Sigmoid colon (tissue), 7 donors: Measurements from ENCODE around the gene IL20RB. TPM values are rescaled to one million over a fixed set of nuclear protein-coding genes. Genes with fewer than 3 reads are reported as not detected.

Source experiments
- DNase-seq: peaks from one replicate; pipeline ENCODE4 v3.0.0-alpha.2; 2019
- H3K27ac ChIP-seq, 4 donors: fragments of 200-600 bp; sonication (generic); one replicate each; pipeline ENCODE4 v1.5.1; 2016 to 2019; ENCODE audit warnings: mild to moderate bottlenecking in 1 of 4
- H3K27me3 ChIP-seq, 3 donors: fragments of 200-600 bp; sonication (generic); one replicate each; pipeline ENCODE4 v1.5.1; 2019; ENCODE audit warnings: mild to moderate bottlenecking in 1 of 3
- H3K36me3 ChIP-seq, 4 donors: fragments of 200-600 bp; sonication (generic); one replicate each; pipeline ENCODE4 v1.5.1; 2016 to 2019
- H3K4me1 ChIP-seq, 4 donors: fragments of 200-600 bp; sonication (generic); one replicate each; pipeline ENCODE4 v1.5.1; 2017 to 2019
- H3K4me3 ChIP-seq, 4 donors: fragments of 200-600 bp; sonication (generic); one replicate each; pipeline ENCODE4 v1.5.1; 2017 to 2019; ENCODE audit warnings: mild to moderate bottlenecking in 2 of 4, moderate library complexity in 1 of 4
- H3K9me3 ChIP-seq, 4 donors: fragments of 200-600 bp in 3 of 4; sonication (generic) in 3 of 4; one replicate each; pipeline versions ENCODE4 v1.5.1 to v1.6.1; 2013 to 2019
- CTCF ChIP-seq, 4 experiments: fragments of 450-650 bp in 3 of 4; fragments of 200-600 bp in 1 of 4; IDR thresholded peaks; one replicate each; pipeline ENCODE4 v1.5.1; 2016 to 2019; ENCODE audit warnings: antibody characterized with exemption in 4 of 4, mild to moderate bottlenecking in 3 of 4, moderate library complexity in 2 of 4
- EP300 ChIP-seq, 4 donors: sonication (generic); formaldehyde crosslinking; IDR thresholded peaks; one replicate each; pipeline ENCODE4 v1.6.1; 2017; ENCODE audit warnings: antibody characterized with exemption in 4 of 4
- POLR2A ChIP-seq, 2 donors: fragments of 450-650 bp; IDR thresholded peaks; one replicate each; pipeline ENCODE4 v1.6.1; 2016; ENCODE audit warnings: antibody characterized with exemption in 2 of 2, mild to moderate bottlenecking in 2 of 2, moderate library complexity in 2 of 2
- POLR2AphosphoS5 ChIP-seq, 4 donors: sonication (generic); formaldehyde crosslinking; IDR thresholded peaks; one replicate each; pipeline ENCODE4 v1.6.1; 2017; ENCODE audit warnings: antibody characterized with exemption in 4 of 4
- WGBS, 2 donors: extraction: QIAGEN DNeasy Blood & Tissue Kit; methylation state at CpG; one replicate each; pipeline ENCODE4 v1.1.7; 2013; 5-methylcytosine and 5-hydroxymethylcytosine counted together
- intact Hi-C: fragments of 100-400 bp; cut with DNase I; formaldehyde crosslinking; loops from one replicate; pipeline ENCODE4 v1.15.1; 2023
- polyA plus RNA-seq, 3 donors: library from polyadenylated mRNA; stranded (reverse); fragments of 200-250 nt; gene quantifications; one replicate each; pipeline ENCODE4 v1.2.3, GENCODE V29; 2013
- total RNA-seq, 4 donors: library from RNA; depleted of rRNA; stranded (reverse); fragments of >200 nt; gene quantifications; one replicate each; pipeline ENCODE4 v1.1.0, GENCODE V29; 2016
- donor health status: healthy with polysubstance abuse.
- donor health status: Bipolar disorder and iron deficiency.
- donor health status: healthy.

Gene IL20RB
- total and polyA plus RNA-seq, 7 donors, result 0.28 to 1.8 (median 1.2) TPM; not detected in 2

GRCh38 chr3:136974670-136975069 is 16.9 kb downstream of the IL20RB start:
- WGBS, 2 donors, result 47 to 76% methylated on average over 2 of the region's 2 CpGs
- no peak for TF ChIP-seq POLR2AphosphoS5 (IDR thresholded peaks at IDR 0.05)
- no peak for TF ChIP-seq POLR2A (IDR thresholded peaks at IDR 0.05)
- no peak for TF ChIP-seq CTCF (IDR thresholded peaks at IDR 0.05)
- no peak for TF ChIP-seq EP300 (IDR thresholded peaks at IDR 0.05)

GRCh38 chr3:136979204-136979603 is 21.4 kb downstream of the IL20RB start:
- H3K36me3 ChIP-seq, result no peaks in the 10 kb centered on the region

More at GRCh38 chr3:136974670-136975069, 16.9 kb downstream of the IL20RB start:
- intact Hi-C loops, result no loop called here
- no peak for DNase-seq
- Histone ChIP-seq H3K4me3 (no peak overlapping the region), H3K27ac (no peak overlapping the region), H3K27me3 (no peaks in the 10 kb centered on the region), H3K36me3 (no peaks in the 10 kb centered on the region), H3K9me3 (peaks cover 0 to 2% (median 0%) of the 10 kb centered on the region in 4 donors), H3K4me1 (no peaks in the 10 kb centered on the region)

GRCh38 chr3:136979684-136980083 is 21.9 kb downstream of the IL20RB start:
- no peak overlapping the region for H3K4me3 ChIP-seq
- H3K27ac ChIP-seq, result no peak overlapping the region
- H3K36me3 ChIP-seq, result no peaks in the 10 kb centered on the region
- WGBS, 2 donors, result 83 to 84% methylated on average over 3 of the region's 3 CpGs
- intact Hi-C loops, result no loop called here
- H3K4me1 ChIP-seq, result no peaks in the 10 kb centered on the region
- DNase-seq, result no peak
- H3K9me3 ChIP-seq, result no peaks in the 10 kb centered on the region
- H3K27me3 ChIP-seq, result no peaks in the 10 kb centered on the region
- no peak for TF ChIP-seq EP300 (IDR thresholded peaks at IDR 0.05)
- no peak for TF ChIP-seq POLR2AphosphoS5 (IDR thresholded peaks at IDR 0.05)
- no peak for TF ChIP-seq POLR2A (IDR thresholded peaks at IDR 0.05)
- TF ChIP-seq CTCF (IDR thresholded peaks at IDR 0.05), result no peak

More at GRCh38 chr3:136979204-136979603, 21.4 kb downstream of the IL20RB start:
- H3K4me3 ChIP-seq, result no peak overlapping the region
- peaks cover 0 to 2% (median 0%) of the 10 kb centered on the region in 4 donors for H3K9me3 ChIP-seq
- H3K27ac ChIP-seq, result no peak overlapping the region
- DNase-seq, result no peak
- intact Hi-C loops, result no loop called here
- H3K27me3 ChIP-seq, result no peaks in the 10 kb centered on the region
- H3K4me1 ChIP-seq, result no peaks in the 10 kb centered on the region
- TF ChIP-seq POLR2A (IDR thresholded peaks at IDR 0.05) (no peak), POLR2AphosphoS5 (IDR thresholded peaks at IDR 0.05) (no peak), CTCF (IDR thresholded peaks at IDR 0.05) (no peak), EP300 (IDR thresholded peaks at IDR 0.05) (no peak)

GRCh38 chr3:136982033-136982432 is 24.2 kb downstream of the IL20RB start:
- intact Hi-C loops, result no loop called here
- Histone ChIP-seq H3K4me3 (no peak overlapping the region), H3K4me1 (no peaks in the 10 kb centered on the region), H3K27me3 (no peaks in the 10 kb centered on the region), H3K36me3 (no peaks in the 10 kb centered on the region), H3K27ac (no peak overlapping the region), H3K9me3 (no peaks in the 10 kb centered on the region)
- 87 to 91% methylated on average over 5 of the region's 5 CpGs for WGBS, 2 donors
- DNase-seq, result no peak
- TF ChIP-seq CTCF (IDR thresholded peaks at IDR 0.05) (no peak), EP300 (IDR thresholded peaks at IDR 0.05) (no peak), POLR2A (IDR thresholded peaks at IDR 0.05) (no peak), POLR2AphosphoS5 (IDR thresholded peaks at IDR 0.05) (no peak)

GRCh38 chr3:136982520-136983138 is 24.8 kb downstream of the IL20RB start:
- no peak overlapping the region for H3K4me3 ChIP-seq
- no peaks in the 10 kb centered on the region for H3K27me3 ChIP-seq
- H3K36me3 ChIP-seq, result no peaks in the 10 kb centered on the region
- H3K27ac ChIP-seq, result no peak overlapping the region
- no peaks in the 10 kb centered on the region for H3K4me1 ChIP-seq
- no peaks in the 10 kb centered on the region for H3K9me3 ChIP-seq
- TF ChIP-seq POLR2A (IDR thresholded peaks at IDR 0.05) (no peak), POLR2AphosphoS5 (IDR thresholded peaks at IDR 0.05) (no peak), EP300 (IDR thresholded peaks at IDR 0.05) (no peak), CTCF (IDR thresholded peaks at IDR 0.05) (no peak)
- no peak for DNase-seq
- intact Hi-C loops, result no loop called here
- 74 to 88% methylated on average over 4 of the region's 4 CpGs for WGBS, 2 donors
